Calu3 (cell line): Measurements from ENCODE around the gene HRH3. TPM values are rescaled to one million over a fixed set of nuclear protein-coding genes. Genes with fewer than 3 reads are reported as not detected.

Experiments
- BruUV-seq: library from RNA; stranded (reverse); fragments of 400-500 nt; replicated peaks from 2 replicates; lab custom pipeline; 2021; lab: Mats Ljungman, UMichigan
- CTCF ChIA-PET: fragments of 300-600 bp; sonication (Branson Sonifier 250); formaldehyde crosslinking; loops from one replicate; lab custom pipeline; 2022; ENCODE audit warnings: antibody characterized with exemption; lab: Charles Lee
- DNase-seq: peaks from one replicate; pipeline ENCODE4 v3.0.0; 2022
- H3K27ac Mint-ChIP-seq: one replicate; pipeline ENCODE4 v1.8.0; 2022; ENCODE audit warnings: mixed read lengths; ENCODE audit not compliant: unreplicated experiment
- H3K27me3 Mint-ChIP-seq: one replicate; pipeline ENCODE4 v1.8.0; 2022; ENCODE audit warnings: mixed read lengths; ENCODE audit not compliant: unreplicated experiment
- H3K36me3 Mint-ChIP-seq: one replicate; pipeline ENCODE4 v1.8.0; 2022; ENCODE audit warnings: mild to moderate bottlenecking, moderate library complexity, mixed read lengths; ENCODE audit not compliant: insufficient read depth, unreplicated experiment
- H3K4me1 Mint-ChIP-seq: one replicate; pipeline ENCODE4 v1.8.0; 2022; ENCODE audit warnings: mild to moderate bottlenecking, low read depth, mixed read lengths; ENCODE audit not compliant: unreplicated experiment
- H3K4me3 Mint-ChIP-seq: one replicate; pipeline ENCODE4 v1.8.0; 2022; ENCODE audit warnings: mild to moderate bottlenecking, low read depth, moderate library complexity, mixed read lengths; ENCODE audit not compliant: unreplicated experiment
- H3K9me3 Mint-ChIP-seq: one replicate; pipeline ENCODE4 v1.8.0; 2022; ENCODE audit warnings: low read depth, mixed read lengths; ENCODE audit not compliant: unreplicated experiment
- CTCF ChIP-seq: fragments of 200-600 bp; IDR thresholded peaks from one replicate; pipeline ENCODE4 v1.8.0; 2022; ENCODE audit warnings: antibody characterized with exemption; ENCODE audit not compliant: unreplicated experiment
- intact Hi-C: fragments of 100-400 bp; cut with micrococcal nuclease; formaldehyde crosslinking; loops from one replicate; pipeline ENCODE4 v1.10.0; 2022; ENCODE audit not compliant: unreplicated experiment
- total RNA-seq: library from RNA; stranded (reverse); gene quantifications from 2 replicates; pipeline ENCODE4 v1.2.3, GENCODE V29; 2022

Gene HRH3
- total RNA-seq, 1 experiment from 2014 or later, result not detected

DNA sequence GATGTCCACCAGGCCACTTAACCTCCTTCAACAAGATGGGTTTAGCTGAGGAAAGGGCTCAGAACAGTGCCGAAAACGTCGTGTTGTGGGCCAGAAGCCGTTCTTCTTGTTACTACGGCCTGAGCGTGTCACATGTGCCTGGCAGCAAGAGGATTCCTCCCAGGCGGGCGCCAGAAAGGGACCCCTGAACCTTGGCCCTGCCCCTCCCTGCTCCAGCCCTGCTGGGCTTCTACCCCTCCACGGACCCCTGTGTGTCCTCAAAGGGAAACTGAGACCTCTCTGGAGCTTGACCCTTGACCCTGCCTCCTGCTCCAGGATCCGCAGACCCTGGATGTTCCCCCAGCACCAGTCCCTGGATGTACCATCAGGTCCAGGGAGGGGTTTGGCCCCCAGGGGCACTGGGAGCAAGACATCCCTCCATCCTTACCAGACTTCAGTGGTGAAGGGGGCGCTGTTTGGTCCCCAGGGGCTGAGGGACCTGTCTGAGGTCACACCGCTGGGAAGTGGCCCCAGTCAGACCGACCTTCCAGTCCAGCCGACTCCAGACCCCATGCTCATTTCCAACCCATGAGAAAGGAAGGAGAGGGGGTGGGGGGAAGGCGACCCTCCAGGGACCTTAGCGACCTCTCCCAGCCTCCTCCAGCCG is 10.1 kb downstream of the HRH3 start:
- TF ChIP-seq CTCF, result no peak
- BruUV-seq, result no TSS peak
- Mint-ChIP-seq H3K4me3 (no peak overlapping the region), H3K4me1 (peaks cover 13% of the 10 kb centered on the region), H3K27ac (no peak overlapping the region), H3K27me3 (peaks cover 65% of the 10 kb centered on the region), H3K36me3 (peaks cover 40% of the 10 kb centered on the region), H3K9me3 (no peaks in the 10 kb centered on the region)
- intact Hi-C loops, result no loop called here
- CTCF ChIA-PET, result no interaction called here
- DNase-seq, result no peak

GRCh38 chr20:62208795-62209755 is 11.0 kb downstream of the HRH3 start:
- Mint-ChIP-seq H3K4me1 (peaks cover 12% of the 10 kb centered on the region), H3K36me3 (peaks cover 42% of the 10 kb centered on the region), H3K27me3 (peaks cover 56% of the 10 kb centered on the region), H3K27ac (no peak overlapping the region), H3K4me3 (no peak overlapping the region), H3K9me3 (no peaks in the 10 kb centered on the region)
- DNase-seq, result peak; percentile 57
- CTCF ChIA-PET, result interaction anchor here (0.7 kb wide), 1 partner anchor 14 kb away, joined by 4 read pairs; no protein-coding TSS in a partner anchor
- intact Hi-C loops, result no loop called here
- no TSS peak for BruUV-seq
- peak; percentile 30 for TF ChIP-seq CTCF

GRCh38 chr20:62208061-62208794 is 11.8 kb downstream of the HRH3 start:
- no peak overlapping the region for H3K27ac Mint-ChIP-seq
- no peaks in the 10 kb centered on the region for H3K9me3 Mint-ChIP-seq

More at GRCh38 chr20:62208061-62208794, 11.8 kb downstream of the HRH3 start:
- H3K4me1 Mint-ChIP-seq, result peaks cover 5% of the 10 kb centered on the region
- no TSS peak for BruUV-seq
- H3K4me3 Mint-ChIP-seq, result no peak overlapping the region
- DNase-seq, result no peak
- intact Hi-C loops, result no loop called here
- peaks cover 47% of the 10 kb centered on the region for H3K27me3 Mint-ChIP-seq
- TF ChIP-seq CTCF, result no peak
- peaks cover 46% of the 10 kb centered on the region for H3K36me3 Mint-ChIP-seq
- CTCF ChIA-PET, result interaction anchor here (0.7 kb wide), 1 partner anchor 15 kb away, joined by 4 read pairs; no protein-coding TSS in a partner anchor
